ENCODE results near the gene VPS8.
"Not testable (repeated sequence)": the region's sequence is repeated elsewhere in the genome, so short reads cannot be mapped to it uniquely, and the experiment has no call there.

Gene VPS8

DNA sequence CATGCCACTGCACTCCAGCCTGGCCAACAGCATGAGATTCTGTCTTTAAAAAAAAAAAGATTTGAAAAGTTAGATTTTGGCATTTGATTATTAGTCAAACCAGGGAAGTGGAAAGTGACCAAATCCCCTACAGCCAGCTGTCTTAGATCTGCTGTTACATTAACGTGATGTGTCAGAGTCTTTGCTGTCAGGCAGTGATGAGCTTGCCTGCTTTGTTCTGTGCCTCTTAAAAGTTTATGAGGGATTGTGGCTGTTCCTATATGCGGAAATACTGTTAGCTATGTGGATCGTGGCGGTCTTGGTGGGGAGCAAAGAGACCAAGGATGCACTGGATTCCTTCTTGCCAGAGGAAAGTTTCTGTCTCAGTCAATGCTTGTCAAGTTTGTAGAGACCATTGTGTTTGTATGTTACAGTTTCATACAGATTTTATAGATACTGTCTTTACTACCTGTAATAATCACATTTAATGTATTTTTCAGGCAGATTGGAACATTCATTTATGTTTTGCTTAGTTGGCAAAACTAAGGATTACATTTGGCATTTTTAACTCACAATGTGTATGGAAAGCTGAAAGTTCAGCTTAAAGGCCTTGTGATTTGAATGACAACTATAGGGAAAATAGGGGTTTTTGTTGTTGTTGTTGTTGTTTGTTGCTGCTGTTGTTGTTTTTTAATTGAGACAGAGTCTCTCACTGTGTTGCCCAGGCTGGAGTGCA is 137.4 kb downstream of the VPS8 start:
- TF ChIP-seq, protein P1, sequence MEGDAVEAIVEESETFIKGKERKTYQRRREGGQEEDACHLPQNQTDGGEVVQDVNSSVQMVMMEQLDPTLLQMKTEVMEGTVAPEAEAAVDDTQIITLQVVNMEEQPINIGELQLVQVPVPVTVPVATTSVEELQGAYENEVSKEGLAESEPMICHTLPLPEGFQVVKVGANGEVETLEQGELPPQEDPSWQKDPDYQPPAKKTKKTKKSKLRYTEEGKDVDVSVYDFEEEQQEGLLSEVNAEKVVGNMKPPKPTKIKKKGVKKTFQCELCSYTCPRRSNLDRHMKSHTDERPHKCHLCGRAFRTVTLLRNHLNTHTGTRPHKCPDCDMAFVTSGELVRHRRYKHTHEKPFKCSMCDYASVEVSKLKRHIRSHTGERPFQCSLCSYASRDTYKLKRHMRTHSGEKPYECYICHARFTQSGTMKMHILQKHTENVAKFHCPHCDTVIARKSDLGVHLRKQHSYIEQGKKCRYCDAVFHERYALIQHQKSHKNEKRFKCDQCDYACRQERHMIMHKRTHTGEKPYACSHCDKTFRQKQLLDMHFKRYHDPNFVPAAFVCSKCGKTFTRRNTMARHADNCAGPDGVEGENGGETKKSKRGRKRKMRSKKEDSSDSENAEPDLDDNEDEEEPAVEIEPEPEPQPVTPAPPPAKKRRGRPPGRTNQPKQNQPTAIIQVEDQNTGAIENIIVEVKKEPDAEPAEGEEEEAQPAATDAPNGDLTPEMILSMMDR (IDR thresholded peaks at IDR 0.05; ENCODE audit: low read length): no peak
- no peak for TF ChIP-seq EZH2 (IDR thresholded peaks at IDR 0.05; ENCODE audit: borderline replicate concordance, low read length)
- no peaks in the 10 kb centered on the region for H3K9me3 ChIP-seq (ENCODE audit: low read length)
- H3K36me3 ChIP-seq (ENCODE audit: insufficient read depth, low read length): no peaks in the 10 kb centered on the region
- no peaks in the 10 kb centered on the region for H3K9me2 ChIP-seq (ENCODE audit: low read depth, low read length)
- no peak overlapping the region for H2AFZ ChIP-seq (ENCODE audit: low read length)
- H3K79me2 ChIP-seq (ENCODE audit: insufficient read depth, low read length): no peaks in the 10 kb centered on the region
- no peaks in the 10 kb centered on the region for H3K27me3 ChIP-seq (ENCODE audit: insufficient read depth, low read length)
- H3K9ac ChIP-seq (ENCODE audit: low read length): no peak overlapping the region
- H3K4me3 ChIP-seq (ENCODE audit: low read depth, low read length, poor library complexity, severe bottlenecking): no peak overlapping the region
- H3K4me2 ChIP-seq (ENCODE audit: low read length): no peak overlapping the region
- H3K4me1 ChIP-seq (ENCODE audit: insufficient read depth, low read length, severe bottlenecking): no peaks in the 10 kb centered on the region
- no peaks in the 10 kb centered on the region for H3F3A ChIP-seq (ENCODE audit: insufficient read depth, low read length)
- H4K20me1 ChIP-seq (ENCODE audit: insufficient read depth, low read length): no peaks in the 10 kb centered on the region
- no peak overlapping the region for H3K27ac ChIP-seq (ENCODE audit: low read depth, low read length, poor library complexity, severe bottlenecking)

DNA sequence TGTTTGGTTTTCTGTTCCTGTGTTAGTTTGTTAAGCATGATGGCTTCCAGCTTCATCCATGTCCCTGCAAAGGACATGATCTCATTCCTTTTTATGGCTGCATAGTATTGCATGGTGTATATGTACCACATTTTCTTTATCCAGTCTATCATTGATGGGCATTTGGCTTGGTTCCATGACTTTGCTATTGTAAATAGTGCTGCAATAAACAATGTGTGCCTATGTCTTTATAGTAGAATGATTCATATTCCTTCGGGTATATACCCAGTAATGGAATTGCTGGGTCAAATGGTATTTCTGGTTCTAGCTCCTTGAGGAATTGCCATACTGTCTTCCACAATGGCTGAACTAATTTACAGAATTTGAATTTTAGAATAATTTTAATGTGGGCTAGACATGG is 138.8 kb downstream of the VPS8 start:
- H2AFZ ChIP-seq (ENCODE audit: low read length); H4K20me1 ChIP-seq (ENCODE audit: insufficient read depth, low read length): not testable (repeated sequence)

DNA sequence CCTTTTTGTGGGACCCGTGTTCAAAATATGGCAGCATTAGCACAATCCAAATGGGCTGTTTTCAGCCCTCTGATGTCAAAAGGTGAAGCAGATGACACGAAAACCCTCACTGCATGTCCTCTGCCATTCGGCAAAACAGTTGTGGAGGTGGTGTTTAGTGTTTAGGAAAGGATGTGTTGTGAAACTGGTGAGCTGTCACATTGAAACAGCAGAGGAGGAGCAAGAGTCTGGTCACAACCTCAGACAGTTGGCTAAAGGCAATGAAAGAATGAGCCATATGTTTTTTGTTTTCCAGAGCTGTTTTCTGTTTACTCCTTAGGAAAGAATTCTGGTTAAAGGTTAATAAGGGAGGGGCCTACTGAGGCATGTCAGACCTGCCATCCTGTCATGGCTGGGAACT is 140.7 kb downstream of the VPS8 start:
- no peak for TF ChIP-seq EZH2 (IDR thresholded peaks at IDR 0.05; ENCODE audit: borderline replicate concordance, low read length)
- TF ChIP-seq, protein P1 (IDR thresholded peaks at IDR 0.05; ENCODE audit: low read length): no peak
- H3K9me2 ChIP-seq (ENCODE audit: low read depth, low read length): no peaks in the 10 kb centered on the region
- no peaks in the 10 kb centered on the region for H3K4me1 ChIP-seq (ENCODE audit: insufficient read depth, low read length, severe bottlenecking)
- H3K79me2 ChIP-seq (ENCODE audit: insufficient read depth, low read length): no peaks in the 10 kb centered on the region
- no peak overlapping the region for H2AFZ ChIP-seq (ENCODE audit: low read length)
- H3F3A ChIP-seq (ENCODE audit: insufficient read depth, low read length): no peaks in the 10 kb centered on the region
- no peak overlapping the region for H3K9ac ChIP-seq (ENCODE audit: low read length)
- H3K4me2 ChIP-seq (ENCODE audit: low read length): no peak overlapping the region
- no peaks in the 10 kb centered on the region for H3K9me3 ChIP-seq (ENCODE audit: low read length)
- no peaks in the 10 kb centered on the region for H4K20me1 ChIP-seq (ENCODE audit: insufficient read depth, low read length)
- no peak overlapping the region for H3K27ac ChIP-seq (ENCODE audit: low read depth, low read length, poor library complexity, severe bottlenecking)
- H3K4me3 ChIP-seq (ENCODE audit: low read depth, low read length, poor library complexity, severe bottlenecking): no peak overlapping the region
- no peaks in the 10 kb centered on the region for H3K27me3 ChIP-seq (ENCODE audit: insufficient read depth, low read length)
- H3K36me3 ChIP-seq (ENCODE audit: insufficient read depth, low read length): 0 out of 2 replicates have a peak, but pooled peaks cover 3% of the 10 kb centered on the region

More for the DNA sequence above, 138.8 kb downstream of the VPS8 start:
- H3K27me3 ChIP-seq (ENCODE audit: insufficient read depth, low read length); H3K27ac ChIP-seq (ENCODE audit: low read depth, low read length, poor library complexity, severe bottlenecking); H3K9me2 ChIP-seq (ENCODE audit: low read depth, low read length); H3K4me3 ChIP-seq (ENCODE audit: low read depth, low read length, poor library complexity, severe bottlenecking); H3K4me1 ChIP-seq (ENCODE audit: insufficient read depth, low read length, severe bottlenecking); H3K4me2 ChIP-seq (ENCODE audit: low read length); H3K79me2 ChIP-seq (ENCODE audit: insufficient read depth, low read length); H3K36me3 ChIP-seq (ENCODE audit: insufficient read depth, low read length); H3F3A ChIP-seq (ENCODE audit: insufficient read depth, low read length); H3K9ac ChIP-seq (ENCODE audit: low read length); H3K9me3 ChIP-seq (ENCODE audit: low read length): not testable (repeated sequence)

DNA sequence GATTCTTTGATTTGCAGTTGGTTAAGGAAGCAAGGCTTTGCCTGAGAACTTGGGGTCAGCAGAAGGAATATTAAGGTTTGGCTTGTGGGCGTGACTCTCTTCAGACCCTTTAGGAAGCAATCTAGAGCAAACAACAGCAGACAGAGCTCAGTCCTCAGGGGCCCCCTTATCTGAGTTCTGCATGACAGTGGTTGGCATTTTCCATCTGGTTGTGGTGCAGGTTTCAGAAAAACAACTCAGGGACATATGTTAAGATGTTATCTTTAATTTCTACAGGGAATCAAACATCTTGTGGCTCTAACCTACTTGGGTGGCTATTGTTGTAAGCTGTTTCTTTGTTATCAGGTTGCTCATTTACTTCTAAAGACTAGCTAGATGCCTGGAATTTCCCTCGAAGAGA is 141.4 kb downstream of the VPS8 start:
- no peak overlapping the region for H3K9ac ChIP-seq (ENCODE audit: low read length)
- no peaks in the 10 kb centered on the region for H3K27me3 ChIP-seq (ENCODE audit: insufficient read depth, low read length)
- no peaks in the 10 kb centered on the region for H3F3A ChIP-seq (ENCODE audit: insufficient read depth, low read length)
- H3K36me3 ChIP-seq (ENCODE audit: insufficient read depth, low read length): 0 out of 2 replicates have a peak, but pooled peaks cover 3% of the 10 kb centered on the region
- H4K20me1 ChIP-seq (ENCODE audit: insufficient read depth, low read length): no peaks in the 10 kb centered on the region
- H2AFZ ChIP-seq (ENCODE audit: low read length): no peak overlapping the region
- H3K4me1 ChIP-seq (ENCODE audit: insufficient read depth, low read length, severe bottlenecking): no peaks in the 10 kb centered on the region
- H3K4me3 ChIP-seq (ENCODE audit: low read depth, low read length, poor library complexity, severe bottlenecking): no peak overlapping the region
- no peaks in the 10 kb centered on the region for H3K9me3 ChIP-seq (ENCODE audit: low read length)
- TF ChIP-seq EZH2 (IDR thresholded peaks at IDR 0.05; ENCODE audit: borderline replicate concordance, low read length): no peak
- TF ChIP-seq, protein P1 (IDR thresholded peaks at IDR 0.05; ENCODE audit: low read length): no peak
- H3K9me2 ChIP-seq (ENCODE audit: low read depth, low read length): no peaks in the 10 kb centered on the region
- no peak overlapping the region for H3K4me2 ChIP-seq (ENCODE audit: low read length)
- H3K79me2 ChIP-seq (ENCODE audit: insufficient read depth, low read length): no peaks in the 10 kb centered on the region
- H3K27ac ChIP-seq (ENCODE audit: low read depth, low read length, poor library complexity, severe bottlenecking): no peak overlapping the region

Measured in OCI-LY1 (cell line).